DOHH2 (cell line): ENCODE measurements around the gene H1-8.

Experiments used
- EZH2phosphoT487 ChIP-seq: fragments of 200-600 bp; sonication (generic); IDR thresholded peaks from 2 replicates; pipeline ENCODE4 v1.6.1; 2017; ENCODE audit warnings: borderline replicate concordance, mild to moderate bottlenecking, antibody characterized with exemption, low read length, moderate library complexity, mixed read lengths
- TF ChIP-seq, protein P1 (sequence below): fragments of 200-600 bp; sonication (generic); IDR thresholded peaks from one replicate; pipeline ENCODE4 v1.5.1; 2014; ENCODE audit warnings: antibody characterized with exemption, mild to moderate bottlenecking, low read depth, low read length; ENCODE audit not compliant: poor library complexity, severe bottlenecking

DNA sequence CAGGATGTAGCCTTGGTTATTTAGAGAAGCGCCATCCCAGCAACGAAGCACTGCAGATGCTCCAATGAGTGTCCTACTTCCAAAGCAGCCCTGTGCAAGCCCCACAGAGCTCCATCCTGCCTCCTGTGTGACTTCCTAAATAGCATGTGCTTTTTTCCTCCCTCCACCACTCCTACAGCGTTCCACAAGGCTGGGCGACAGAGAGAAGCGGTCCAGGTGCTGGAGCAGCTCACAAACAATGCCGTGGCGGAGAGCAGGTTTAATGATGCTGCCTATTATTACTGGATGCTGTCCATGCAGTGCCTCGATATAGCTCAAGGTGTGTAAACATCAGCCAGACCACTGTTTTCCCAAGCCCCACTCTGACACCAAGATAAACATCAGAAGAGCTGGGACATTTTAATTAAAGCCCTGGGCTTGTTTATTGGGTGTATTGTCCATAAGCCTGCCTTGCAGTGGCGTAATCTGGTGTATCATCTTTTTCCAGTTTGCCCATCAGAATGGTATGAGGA lies 36.7 kb upstream of the H1-8 start:
- TF ChIP-seq, protein P1, sequence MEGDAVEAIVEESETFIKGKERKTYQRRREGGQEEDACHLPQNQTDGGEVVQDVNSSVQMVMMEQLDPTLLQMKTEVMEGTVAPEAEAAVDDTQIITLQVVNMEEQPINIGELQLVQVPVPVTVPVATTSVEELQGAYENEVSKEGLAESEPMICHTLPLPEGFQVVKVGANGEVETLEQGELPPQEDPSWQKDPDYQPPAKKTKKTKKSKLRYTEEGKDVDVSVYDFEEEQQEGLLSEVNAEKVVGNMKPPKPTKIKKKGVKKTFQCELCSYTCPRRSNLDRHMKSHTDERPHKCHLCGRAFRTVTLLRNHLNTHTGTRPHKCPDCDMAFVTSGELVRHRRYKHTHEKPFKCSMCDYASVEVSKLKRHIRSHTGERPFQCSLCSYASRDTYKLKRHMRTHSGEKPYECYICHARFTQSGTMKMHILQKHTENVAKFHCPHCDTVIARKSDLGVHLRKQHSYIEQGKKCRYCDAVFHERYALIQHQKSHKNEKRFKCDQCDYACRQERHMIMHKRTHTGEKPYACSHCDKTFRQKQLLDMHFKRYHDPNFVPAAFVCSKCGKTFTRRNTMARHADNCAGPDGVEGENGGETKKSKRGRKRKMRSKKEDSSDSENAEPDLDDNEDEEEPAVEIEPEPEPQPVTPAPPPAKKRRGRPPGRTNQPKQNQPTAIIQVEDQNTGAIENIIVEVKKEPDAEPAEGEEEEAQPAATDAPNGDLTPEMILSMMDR, result no peak
- no peak for TF ChIP-seq EZH2phosphoT487
